ENCODE results near the gene AP3B2.
A peak's percentile ranks its signal among the peaks of the same experiment; 100 is the strongest.
"Not testable (repeated sequence)": the region's sequence is repeated elsewhere in the genome, so short reads cannot be mapped to it uniquely, and the experiment has no call there.

Gene AP3B2, protein sequence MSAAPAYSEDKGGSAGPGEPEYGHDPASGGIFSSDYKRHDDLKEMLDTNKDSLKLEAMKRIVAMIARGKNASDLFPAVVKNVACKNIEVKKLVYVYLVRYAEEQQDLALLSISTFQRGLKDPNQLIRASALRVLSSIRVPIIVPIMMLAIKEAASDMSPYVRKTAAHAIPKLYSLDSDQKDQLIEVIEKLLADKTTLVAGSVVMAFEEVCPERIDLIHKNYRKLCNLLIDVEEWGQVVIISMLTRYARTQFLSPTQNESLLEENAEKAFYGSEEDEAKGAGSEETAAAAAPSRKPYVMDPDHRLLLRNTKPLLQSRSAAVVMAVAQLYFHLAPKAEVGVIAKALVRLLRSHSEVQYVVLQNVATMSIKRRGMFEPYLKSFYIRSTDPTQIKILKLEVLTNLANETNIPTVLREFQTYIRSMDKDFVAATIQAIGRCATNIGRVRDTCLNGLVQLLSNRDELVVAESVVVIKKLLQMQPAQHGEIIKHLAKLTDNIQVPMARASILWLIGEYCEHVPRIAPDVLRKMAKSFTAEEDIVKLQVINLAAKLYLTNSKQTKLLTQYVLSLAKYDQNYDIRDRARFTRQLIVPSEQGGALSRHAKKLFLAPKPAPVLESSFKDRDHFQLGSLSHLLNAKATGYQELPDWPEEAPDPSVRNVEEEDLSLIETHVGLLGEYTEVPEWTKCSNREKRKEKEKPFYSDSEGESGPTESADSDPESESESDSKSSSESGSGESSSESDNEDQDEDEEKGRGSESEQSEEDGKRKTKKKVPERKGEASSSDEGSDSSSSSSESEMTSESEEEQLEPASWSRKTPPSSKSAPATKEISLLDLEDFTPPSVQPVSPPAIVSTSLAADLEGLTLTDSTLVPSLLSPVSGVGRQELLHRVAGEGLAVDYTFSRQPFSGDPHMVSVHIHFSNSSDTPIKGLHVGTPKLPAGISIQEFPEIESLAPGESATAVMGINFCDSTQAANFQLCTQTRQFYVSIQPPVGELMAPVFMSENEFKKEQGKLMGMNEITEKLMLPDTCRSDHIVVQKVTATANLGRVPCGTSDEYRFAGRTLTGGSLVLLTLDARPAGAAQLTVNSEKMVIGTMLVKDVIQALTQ

GRCh38 chr15:82709421-82710207 is at the start of gene AP3B2:
AP3B2 (minus strand) TSS chr15:82709875; CDS start chr15:82709706, 169 bp downstream.
- peak; percentile 86 for DNase-seq

DNA sequence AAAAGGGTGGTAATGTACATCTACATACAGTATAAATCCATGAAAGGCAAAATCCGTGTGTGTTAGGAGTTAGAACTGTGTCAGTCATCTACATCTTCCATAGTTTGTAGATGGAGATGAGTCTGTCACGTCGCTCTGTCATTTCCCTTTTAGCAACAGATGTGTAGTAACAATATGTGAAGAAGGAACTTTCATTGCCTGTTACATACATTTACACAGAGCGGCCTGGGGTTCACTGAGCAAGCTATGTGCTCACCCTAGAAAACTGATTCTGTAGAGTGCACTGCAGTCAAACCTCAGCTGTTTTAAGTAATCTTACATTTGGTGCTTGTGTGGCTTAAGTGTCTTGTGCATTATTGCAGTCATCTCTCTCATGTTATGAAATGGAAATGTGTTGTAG is 41.6 kb upstream of the AP3B2 start:
- no peak for DNase-seq

DNA sequence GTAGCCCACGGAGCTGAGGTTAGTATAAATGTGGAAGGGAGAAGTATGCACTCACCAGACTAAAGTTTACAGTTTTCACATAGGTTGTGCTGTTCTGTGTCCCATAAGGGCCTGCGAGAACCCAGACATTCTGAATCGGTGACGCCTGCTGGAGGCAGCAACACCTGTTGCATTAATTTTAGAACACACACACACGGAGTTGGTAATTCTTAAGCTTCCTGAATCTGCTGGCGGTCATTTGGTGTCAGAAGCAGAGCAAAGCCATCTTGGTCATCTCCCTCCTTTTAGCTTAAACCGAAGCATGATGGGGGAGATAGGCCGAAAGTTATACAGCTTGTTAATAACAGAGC is 41.1 kb upstream of the AP3B2 start:
- no peak for DNase-seq

DNA sequence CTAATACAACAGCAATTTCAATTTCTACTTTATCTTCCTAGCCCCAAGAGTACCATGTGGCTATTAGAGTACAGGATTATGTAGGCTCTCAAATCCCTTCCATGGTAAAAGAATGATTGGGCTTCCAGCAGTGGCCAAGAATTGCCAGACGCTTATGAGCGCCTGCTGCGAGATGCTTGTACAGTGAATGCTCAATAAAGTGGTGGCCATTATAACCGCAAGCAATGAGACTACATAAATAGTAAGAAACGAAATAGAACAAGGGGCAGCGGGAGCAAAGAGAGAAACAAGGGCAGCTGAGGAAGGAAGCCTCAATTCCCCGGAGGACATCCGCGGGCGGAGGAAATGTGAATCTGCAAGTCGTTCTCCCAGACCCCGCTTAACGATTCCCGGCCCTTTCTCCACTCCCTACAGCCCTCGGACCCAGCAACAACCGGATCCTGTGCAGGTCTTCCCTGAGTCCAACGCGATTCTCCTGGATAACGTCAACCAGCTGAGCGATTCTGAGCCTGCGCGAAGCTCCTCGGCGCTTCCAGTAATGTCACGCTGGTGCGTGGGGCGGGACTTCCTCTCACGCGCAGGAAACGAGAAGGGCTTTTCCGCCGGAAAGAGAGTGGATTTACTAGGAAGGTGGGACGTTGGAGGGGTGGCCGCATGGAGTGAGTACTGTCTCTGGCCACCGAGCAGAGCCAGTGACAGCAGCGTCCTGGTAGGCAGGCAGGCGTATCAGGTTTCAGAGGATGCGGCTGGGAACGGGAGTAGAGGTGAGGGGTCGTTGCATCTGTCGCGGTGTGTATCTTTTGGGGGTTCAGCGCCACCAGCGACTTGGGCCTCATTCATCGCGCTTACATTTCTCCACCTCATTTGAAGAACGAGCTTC is 40.5 kb upstream of the AP3B2 start:
- peak; percentile 91 for DNase-seq

DNA sequence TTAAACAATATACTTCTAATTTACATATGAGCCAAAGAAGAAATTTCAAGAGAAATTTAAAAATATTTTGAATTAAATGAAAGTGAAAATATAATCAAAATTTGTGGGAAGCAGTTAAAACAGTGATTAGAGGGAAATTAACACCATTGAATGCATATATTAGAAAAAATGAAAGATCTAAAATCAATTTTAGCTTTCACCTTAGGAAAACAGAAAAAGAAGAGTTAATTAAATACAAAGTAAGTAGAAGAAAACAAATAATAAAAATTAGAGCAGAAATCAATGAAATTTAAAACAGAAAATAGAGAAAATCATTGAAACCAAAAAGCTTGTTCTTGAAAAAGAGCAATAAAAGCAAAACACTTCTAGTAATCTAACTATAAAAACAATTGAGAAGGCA is 38.6 kb upstream of the AP3B2 start:
- no peak for DNase-seq

DNA sequence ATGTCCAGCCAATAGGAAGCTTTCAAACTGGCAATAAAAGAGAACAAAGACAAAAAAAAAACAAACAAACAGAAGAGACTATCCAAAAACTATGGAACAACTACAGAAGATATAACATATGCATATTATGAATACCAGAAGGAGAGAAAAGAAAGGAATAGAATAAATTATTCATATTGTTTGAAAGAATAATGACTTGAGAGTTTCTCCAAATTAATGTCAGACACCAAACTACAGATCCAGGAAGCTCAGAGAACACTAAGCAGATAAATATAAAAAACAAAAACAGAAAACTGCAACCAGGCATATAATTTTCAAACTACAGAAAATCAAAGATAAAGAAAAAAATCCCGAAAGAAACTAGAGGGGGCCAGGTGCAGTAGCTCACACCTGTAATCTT is 34.1 kb upstream of the AP3B2 start:
- DNase-seq = no peak

DNA sequence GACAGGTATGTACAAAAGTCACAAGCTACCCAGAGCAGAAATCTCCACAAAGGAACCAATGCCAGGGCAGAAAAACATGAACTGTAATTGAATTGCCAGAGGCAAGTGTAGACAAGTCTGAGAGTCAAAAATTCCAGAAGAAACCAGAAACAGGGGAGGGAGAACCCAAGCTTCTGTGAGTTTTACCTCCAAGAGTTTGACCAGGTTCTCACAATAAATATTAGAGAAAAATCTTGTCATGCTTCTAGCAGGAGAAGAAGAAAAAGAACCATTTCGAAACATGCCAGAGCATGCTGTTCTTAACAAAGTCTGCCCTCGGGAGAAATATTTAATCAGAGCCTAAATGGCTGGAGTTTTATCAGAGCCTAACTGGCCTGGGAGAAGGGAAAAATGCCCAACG is 32.5 kb upstream of the AP3B2 start:
- DNase-seq = no peak

DNA sequence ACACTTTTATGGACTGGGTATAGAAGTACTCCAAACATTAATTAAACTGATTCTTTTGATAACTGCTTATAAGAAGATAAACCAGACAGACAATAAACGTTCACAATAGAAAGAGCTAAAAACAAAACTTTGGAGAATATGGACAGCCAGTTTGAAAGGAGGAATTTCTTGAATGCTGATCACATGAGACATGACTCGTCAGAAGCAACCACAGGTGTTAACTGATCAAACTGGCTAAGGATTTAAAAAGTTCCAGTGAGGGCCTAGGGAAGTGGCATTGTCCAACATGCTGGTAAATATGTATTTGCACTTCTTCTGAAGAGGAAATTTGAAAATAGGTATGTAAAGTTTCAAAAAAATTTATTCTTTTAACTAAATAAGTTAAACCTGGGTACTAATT is 29.4 kb upstream of the AP3B2 start:
- DNase-seq = no peak

GRCh38 chr15:82737975-82738374 is 28.3 kb upstream of the AP3B2 start:
- no peak for DNase-seq

DNA sequence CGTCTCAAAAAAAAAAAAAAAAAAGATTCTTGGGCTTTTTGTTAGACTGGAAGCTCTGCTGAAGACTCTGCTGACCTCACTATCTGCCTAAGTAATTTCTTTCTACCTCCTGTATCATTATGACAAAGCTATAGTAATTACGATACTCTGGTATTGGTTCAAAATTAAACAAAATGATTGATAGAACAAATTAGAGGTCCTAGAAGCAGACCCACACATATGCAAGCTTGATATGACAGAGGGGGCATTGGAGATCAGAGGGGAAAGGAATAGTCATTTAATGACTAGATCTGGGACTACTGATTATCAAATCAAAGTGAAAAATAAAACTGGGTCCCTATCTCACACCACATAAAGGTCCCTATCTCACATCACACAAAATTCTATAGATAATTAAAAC is 21.9 kb upstream of the AP3B2 start:
- no peak for DNase-seq

DNA sequence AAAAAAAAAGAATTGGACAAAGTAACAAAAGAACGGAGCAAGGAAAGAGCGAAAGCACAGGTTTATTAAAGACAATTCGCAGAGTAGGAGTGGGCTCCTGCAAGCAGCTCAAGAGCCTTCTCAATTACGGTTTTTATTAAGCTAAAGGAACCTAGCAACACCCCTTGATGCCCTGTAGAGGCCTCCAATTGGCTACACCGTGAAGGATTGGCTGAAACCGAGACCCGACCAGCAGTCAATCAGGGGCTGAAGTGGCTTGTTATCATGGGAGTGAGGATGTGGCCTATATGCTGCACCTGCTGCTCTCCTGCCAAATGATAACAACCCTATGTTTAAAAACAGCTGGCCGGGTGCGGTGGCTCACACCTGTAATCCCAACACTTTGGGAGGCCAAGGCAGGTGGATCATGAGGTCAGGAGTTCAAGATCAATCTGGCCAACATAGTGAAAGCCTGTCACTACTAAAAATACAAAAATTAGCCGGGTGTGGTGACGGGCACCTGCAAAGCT is 20.4 kb upstream of the AP3B2 start:
- DNase-seq = no peak

- DNase-seq = no peak
Observed at GRCh38 chr15:82726816-82727215, 17.1 kb upstream of the AP3B2 start.

DNA sequence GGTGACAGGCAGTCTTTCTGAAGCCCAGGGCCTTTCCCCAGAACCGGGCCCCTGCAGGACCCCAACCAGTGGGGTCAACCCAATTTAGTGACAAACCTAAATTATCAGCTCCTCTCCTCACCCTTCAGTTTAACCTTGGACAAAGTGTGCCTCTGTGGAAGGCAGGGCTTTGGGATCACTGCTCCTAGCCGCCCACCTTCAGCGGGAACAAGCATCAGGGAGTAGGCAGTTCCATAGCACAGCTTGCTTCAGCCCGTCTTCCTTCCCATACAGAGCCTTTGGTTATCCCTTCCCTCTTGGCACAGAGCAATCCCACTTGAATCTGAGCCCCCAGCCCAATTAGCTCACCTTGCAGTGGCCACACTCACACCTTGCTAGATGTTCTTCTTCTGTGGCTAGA is 5.3 kb upstream of the AP3B2 start:
- no peak for DNase-seq

DNA sequence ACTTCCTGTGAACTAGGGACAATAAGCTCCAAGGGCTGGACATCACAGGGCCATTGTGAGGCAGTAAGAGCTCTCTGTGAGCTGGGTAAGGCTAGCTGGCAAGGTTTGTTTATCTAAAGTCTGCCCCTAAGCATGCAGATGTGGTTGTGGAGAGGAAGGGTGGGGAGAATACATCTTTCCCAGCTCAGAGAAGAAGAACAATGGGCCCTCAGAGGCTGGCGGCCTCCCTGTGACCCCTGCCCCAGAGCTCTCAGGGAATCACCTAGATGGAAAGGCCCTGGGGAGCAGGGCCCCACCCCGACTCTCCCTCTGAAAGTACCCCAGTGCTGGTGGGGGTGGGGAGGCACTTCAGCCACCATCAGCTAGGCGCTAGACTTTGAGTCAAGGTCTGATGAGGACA is 4.3 kb upstream of the AP3B2 start:
- no peak for DNase-seq

DNA sequence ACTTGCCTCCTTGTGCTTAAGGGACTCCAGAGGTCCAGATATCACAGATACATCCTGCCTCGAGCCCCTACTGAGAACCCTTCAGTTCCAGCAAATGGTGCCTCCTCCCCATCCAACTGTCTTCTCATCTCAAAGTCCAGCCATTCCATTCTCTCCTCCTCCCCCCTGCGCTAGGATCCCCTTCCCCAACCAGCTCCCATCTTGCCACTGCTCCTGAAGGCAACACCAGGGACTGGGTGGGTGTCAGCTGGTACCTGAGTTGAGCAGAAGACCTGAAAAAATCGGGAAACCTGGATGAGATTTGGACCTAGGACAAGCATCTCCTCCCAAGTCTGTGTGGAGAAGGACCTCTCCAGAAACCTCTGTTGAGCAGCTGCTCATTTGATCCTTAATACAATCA is 2.4 kb upstream of the AP3B2 start:
- DNase-seq = no peak

GRCh38 chr15:82710926-82711490 is 1.3 kb upstream of the AP3B2 start:
- DNase-seq = no peak

DNA sequence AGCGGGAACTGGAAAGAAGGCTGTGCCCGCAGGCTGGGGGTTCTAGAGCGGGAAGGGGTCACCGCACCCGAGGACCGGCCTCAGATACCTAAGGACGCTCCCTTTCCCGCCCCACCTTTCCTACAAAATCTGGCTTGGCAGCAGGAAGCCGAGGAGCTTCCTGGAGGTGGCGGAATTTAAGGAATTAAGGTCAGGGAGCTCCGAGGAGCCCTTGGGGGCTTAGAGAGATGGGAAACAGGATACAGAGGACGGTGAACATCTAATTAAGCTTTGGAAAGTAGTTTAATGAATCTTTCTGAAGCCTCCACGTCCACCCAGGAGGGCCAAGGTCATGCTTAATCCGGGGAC is 507 bp upstream of the AP3B2 start:
- DNase-seq = no peak

GRCh38 chr15:82709081-82709420 is 624 bp downstream of the AP3B2 start:
- no peak for DNase-seq

GRCh38 chr15:82705856-82706255 is 3.8 kb downstream of the AP3B2 start:
- DNase-seq = not testable (repeated sequence)

GRCh38 chr15:82699726-82700125 is 9.9 kb downstream of the AP3B2 start:
- no peak for DNase-seq

DNA sequence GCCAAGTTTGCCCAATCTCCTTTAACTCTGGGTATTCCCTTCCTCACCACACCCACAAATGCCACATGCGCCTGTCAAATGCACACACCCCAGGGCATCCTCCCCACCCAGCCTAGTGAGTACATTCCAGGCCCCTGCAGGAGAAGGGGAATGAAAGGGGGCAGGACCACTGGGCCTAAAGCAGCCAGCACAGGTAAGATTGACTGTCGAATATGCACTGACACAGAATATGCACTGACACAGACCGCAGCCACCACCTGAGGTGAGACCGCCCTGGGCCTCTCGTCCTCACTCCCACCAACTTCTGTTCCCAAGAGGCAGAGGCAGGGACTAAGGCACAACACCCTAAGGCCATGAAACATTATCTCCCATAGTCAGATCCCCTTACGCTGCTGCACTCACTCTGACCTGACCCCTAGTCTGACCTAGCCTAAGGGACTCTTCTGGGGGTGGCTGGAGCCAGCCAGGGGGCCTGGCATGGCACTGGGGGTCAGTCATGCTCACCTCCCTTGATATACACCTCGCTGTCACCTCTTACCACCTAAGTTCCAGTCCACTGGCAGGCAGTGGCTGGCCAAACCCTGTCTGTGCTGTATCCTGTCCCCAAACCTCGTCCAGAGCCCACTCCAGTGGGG is 10.8 kb downstream of the AP3B2 start:
- DNase-seq = no peak
